GM19025 (cell line): ENCODE data around the gene ZNF275.

Experiments used
- ATAC-seq: cut with Tn5 transposase; IDR thresholded peaks from one replicate; pipeline ENCODE4 v1.9.1; 2021; ENCODE audit warnings: mild to moderate bottlenecking, low read depth, moderate library complexity; ENCODE audit not compliant: unreplicated experiment

Gene ZNF275

GRCh38 chrX:153351981-153352380 lies 18.0 kb downstream of the ZNF275 start:
- ATAC-seq: no peak

DNA sequence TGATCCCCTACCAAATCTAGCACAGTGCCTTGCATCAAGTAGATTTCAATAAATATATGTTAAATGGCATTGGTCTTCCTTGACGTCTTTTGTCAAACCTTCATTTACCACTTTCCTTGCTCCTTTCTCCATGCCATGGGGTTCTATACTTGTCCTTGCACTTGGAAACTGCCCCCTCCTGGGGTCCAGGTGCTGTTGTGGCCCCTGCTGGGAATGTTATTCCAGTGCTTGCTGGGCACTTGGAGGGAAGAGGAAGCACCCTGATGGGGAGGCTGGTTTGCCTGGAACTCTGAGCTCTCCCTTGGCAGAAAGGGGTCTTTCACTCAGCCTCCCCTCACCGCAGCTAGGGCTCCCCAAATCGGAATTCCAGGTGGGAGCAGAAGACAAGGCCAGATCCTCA lies 18.9 kb downstream of the ZNF275 start:
- no peak for ATAC-seq

DNA sequence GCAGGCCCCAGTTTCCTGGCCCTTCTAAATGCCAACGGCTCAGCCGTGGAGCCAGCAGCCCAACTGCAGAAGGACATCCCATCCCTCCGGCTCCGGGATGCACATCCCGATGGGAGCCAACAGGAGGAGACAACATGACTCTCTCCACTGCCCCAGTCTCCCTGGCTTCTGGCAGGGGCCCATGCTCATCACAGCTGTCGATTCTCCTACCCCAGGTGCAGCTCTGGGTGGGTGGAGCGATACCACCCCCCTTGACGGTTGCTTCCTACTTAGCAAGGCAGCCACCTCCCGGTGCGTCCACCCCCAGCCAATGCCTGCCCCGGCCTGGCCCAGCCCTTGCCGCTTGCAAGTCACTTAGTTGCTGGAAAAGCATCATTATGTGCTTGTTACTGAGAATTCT lies 19.5 kb downstream of the ZNF275 start:
- no peak for ATAC-seq

DNA sequence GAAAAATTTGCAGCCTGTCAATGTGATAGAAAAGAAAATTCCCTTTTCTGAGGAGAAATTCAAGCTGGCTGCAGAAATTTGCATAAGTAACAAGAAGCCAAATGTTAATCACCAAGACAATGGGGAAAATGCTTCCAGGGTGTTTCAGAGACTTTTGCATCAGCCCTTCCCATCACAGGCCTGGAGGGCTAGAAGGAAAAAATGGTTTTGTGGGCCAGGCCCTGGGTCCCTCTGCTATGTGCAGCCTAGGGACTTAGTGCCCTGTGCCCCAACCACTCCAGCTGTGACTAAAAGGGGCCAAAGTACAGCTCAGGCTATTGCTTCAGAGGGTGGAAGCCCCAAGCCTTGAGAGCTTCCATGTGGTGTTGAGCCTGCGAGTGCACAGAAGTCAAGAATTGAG lies 23.9 kb downstream of the ZNF275 start:
- ATAC-seq: no peak

DNA sequence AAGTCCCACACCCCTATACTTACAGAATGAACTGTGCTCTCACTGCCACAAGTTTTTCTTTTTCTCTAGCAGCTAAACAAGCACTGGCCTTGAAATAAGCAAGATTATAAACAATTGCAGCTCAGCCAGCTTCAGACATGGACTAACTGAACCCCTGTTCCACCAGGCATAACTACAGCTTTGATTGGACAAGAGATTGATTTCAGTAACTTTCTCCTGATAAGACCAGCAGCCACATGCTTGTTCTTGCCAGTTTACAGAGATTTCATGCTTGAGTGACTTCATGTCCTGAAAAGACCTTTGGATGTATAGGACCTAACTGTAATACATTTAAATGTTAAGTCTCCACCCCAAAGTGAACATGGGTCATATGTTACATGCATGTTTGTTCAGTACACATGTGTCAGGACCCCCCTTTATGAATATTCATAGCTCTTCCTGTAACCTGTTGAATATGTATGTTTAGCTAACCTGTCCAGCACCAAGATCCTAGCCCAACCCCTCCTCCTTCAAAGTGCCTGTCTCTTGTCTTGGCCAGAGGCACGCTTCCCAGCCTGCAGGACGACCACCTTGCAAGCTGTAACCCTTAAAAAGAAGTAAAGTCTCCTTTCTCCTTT lies 27.9 kb downstream of the ZNF275 start:
- ATAC-seq: no peak

DNA sequence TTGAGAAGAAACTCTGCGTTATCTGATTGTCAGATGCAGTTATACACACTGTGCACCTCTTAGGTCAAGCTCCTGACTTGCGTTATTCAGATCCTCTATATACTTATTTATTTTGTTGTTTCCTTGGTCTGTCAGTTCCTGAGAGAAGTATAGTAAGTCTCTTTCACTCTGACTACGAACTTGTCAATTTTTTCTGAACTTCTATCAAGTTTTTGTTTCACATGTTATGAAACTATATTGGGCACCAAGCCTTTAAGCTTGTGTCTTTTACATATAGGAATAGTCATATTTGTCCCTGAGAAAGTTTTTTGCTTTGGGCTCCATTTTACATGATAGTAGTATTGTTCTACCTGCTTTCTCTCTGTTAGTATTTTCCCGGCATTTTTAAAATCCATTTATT lies 31.7 kb downstream of the ZNF275 start:
- ATAC-seq: no peak

DNA sequence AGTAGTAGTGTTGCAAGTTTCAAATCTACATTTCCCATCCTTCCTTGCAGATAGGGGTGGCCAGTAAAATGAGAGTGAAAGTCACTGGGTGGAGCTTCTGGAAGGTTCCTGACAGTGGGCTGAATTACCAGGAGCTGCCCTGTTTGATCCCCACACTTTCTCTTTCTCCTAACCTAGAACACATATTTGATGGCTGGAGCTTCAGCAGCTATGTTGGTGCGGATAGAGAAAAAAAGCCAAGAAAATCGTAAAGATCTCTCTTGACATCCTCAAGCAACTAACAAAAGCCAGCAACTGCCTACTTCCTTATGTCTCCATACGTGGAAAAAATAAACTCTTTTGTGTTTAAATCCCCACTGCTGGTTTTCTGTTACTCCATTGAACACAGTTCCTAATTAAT lies 32.2 kb downstream of the ZNF275 start:
- ATAC-seq: no peak

GRCh38 chrX:153366878-153367538 lies 33.1 kb downstream of the ZNF275 start:
- ATAC-seq: no peak

- no peak for ATAC-seq
These were observed 36.5 kb downstream of the ZNF275 start for GRCh38 chrX:153370293-153371055.

- ATAC-seq: no peak
These were observed 37.3 kb downstream of the ZNF275 start for GRCh38 chrX:153371256-153371655.

GRCh38 chrX:153372949-153373348 lies 39.0 kb downstream of the ZNF275 start:
- no peak for ATAC-seq

- ATAC-seq: no peak
These were observed 40.5 kb downstream of the ZNF275 start for GRCh38 chrX:153374426-153374825.

DNA sequence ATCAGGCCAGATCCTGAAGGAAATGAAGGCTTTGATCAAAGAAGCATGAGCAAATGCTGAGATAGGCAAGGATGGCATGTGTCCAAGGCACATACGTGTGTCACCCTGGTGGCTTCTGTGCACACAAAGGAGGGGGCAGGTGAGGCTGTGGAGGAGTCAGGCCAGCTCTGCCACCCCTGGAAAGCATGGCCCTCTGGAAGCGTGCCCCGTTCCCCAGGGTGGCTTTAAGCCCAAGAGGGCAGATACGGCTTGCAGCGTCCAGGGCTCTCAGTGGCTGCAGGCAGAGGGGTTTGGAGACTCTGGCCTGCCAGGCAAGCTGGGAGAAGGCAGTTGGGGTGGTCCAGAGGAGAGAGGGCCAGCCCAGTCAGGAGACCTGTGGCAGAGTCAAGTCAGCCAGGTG lies 41.6 kb downstream of the ZNF275 start:
- no peak for ATAC-seq

DNA sequence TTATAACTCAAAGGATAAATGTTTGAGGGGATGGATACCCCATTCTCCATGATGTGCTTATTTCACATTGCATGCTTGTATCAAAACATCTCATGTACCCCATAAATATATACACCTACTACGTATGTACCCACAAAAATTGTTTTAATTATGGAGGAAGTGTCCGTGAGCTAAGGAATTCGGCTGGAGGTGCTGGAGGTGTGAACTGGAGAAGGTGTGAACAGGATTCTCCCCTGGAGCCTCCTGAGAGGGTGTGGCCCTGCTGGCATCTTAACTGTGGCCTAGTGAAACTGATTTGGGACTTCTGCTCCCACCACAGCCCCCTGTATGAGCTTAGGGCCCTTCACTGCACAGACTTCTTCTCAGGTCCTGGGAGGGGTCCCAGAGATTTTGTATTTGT lies 43.8 kb downstream of the ZNF275 start:
- no peak for ATAC-seq

DNA sequence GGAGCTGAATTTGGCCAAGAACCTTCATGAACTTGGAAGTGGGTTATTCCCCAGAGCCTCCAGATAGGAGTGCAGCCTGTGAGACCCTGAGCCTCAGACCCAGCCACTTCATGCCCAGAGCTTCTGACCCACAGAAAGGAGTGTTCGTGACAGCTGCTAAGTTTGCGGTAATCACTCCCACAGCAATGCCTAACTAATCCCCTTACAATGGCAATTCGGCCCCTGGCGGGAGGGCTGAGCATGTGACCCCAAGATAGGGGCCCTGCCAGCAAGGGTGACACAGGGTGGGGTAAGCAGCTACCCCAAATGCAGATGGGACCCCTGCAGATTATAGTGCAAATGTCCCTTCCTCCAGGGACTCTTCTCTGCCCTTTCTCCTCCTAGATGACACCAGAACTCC lies 44.7 kb downstream of the ZNF275 start:
- ATAC-seq: no peak

- no peak for ATAC-seq
These were observed 45.6 kb downstream of the ZNF275 start for GRCh38 chrX:153379508-153379907.

DNA sequence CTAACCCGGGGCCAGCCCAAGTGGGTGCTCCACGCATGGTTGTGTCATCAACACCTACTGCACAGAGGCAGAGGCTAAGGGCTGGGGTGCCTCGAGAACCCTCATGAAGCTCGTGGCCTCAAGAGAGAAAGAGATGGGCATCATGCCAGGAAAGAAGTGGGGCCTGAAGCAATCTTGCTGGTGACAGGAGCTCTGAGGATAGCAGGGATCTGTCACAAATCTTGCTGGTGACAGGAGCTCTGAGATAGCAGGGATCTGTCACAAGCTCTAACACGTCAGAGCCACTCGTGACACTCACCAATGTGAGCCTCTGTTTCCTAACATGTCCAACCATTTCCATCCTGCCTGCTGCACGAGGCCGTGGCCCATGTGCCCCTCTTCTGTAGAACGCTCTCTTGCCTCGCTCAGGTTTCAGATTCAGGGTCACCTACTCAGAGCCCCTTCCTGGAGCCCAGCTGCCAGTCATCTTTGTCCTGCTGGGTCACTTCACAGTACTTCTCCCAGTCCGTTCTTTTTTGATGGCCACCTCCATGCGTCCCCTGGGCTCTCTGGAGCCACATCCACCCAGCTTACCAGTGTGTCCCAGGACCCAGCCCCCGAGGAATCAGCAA lies 46.1 kb downstream of the ZNF275 start:
- ATAC-seq: no peak

DNA sequence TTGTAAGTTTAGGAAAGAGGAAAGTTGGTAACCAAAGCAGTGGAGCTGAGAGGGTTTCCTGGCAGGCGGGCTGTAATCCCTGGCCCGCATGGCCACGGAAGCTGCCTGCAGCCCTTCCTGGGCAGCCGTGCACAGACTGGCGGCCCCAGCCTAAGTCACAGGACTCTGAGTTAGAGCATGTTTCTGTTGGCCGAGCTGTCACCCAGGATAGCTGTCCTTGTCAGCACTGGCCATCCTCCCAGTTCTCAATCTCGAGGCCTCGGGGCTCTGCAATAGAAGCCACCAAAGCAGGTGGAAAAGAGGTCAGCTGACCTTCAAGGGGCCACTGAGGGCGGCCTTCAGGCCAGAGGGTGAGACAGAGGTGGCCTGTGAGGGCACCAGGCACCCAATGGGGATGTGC lies 46.7 kb downstream of the ZNF275 start:
- ATAC-seq: no peak

DNA sequence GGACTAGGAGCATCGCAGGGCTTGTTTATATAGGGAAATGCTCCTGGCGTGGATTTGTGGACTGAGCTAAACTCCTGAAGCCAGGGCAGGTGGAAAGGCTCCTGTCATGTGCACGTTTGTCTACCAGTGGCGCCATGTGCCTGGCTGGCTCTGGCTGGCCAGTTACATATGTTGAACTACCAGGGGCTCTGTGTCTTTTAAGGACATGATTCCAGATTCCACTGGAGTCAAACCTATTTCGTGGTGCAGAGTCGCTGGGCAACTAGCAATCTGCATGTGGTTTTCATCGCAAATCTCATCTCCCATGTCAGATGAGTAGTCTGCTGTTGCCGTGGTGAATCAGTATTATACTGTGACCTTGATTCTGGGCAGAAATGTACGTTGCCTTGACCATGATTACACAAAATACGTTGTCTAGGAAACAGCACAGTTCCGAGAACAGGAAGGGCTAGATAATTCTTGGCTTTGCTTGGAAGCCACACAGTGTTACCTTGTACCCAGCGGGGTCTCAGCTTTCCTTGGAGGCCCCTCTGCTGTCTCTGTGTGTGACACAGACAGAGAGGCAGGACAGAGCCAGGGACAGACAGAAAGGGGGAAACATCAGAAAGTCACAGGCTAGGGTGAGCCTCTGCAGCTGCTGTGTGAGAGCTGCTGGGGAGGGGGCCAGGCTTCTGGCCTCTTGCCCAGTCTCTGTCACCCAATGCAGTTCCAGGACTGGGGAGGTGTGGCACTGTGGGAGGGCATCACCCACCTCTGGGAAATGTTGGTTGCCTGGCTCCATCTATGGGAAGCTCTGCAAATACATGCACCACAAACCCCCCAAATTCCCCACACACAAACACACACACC lies 48.0 kb downstream of the ZNF275 start:
- ATAC-seq: no peak
